ACC112 (cell line): Measurements from ENCODE around the gene ALOX5AP.

Source experiments
- H2AFZ ChIP-seq: fragments of 200-600 bp; sonication (generic); one replicate; pipeline ENCODE4 v1.6.0; 2017; ENCODE audit warnings: antibody characterized with exemption, low read length; ENCODE audit not compliant: unreplicated experiment
- H3K27ac ChIP-seq: fragments of 200-600 bp; sonication (generic); 2 replicates; pipeline ENCODE4 v1.5.1; 2014; ENCODE audit warnings: low read depth, mild to moderate bottlenecking, antibody characterized with exemption, low read length, moderate library complexity
- H3K27me3 ChIP-seq: fragments of 200-600 bp; sonication (generic); 2 replicates; pipeline ENCODE4 v1.6.1; 2014; ENCODE audit warnings: mild to moderate bottlenecking, antibody characterized with exemption, low read length, moderate library complexity, mixed read lengths; ENCODE audit not compliant: insufficient read depth
- H3K36me3 ChIP-seq: fragments of 200-600 bp; sonication (generic); 2 replicates; pipeline ENCODE4 v1.6.1; 2016; ENCODE audit warnings: mild to moderate bottlenecking, antibody characterized with exemption, low read length, moderate library complexity, mixed read lengths; ENCODE audit not compliant: insufficient read depth
- H3K4me1 ChIP-seq: fragments of 200-600 bp; sonication (generic); one replicate; pipeline ENCODE4 v1.6.1; 2016; ENCODE audit warnings: low read length, mixed read lengths; ENCODE audit not compliant: insufficient read depth, unreplicated experiment, control insufficient read depth
- H3K4me3 ChIP-seq: fragments of 200-600 bp; sonication (generic); 2 replicates; pipeline ENCODE4 v1.5.1; 2014; ENCODE audit warnings: mild to moderate bottlenecking, low read depth, low read length
- H3K79me2 ChIP-seq: fragments of 200-600 bp; sonication (generic); one replicate; pipeline ENCODE4 v1.6.0; 2016; ENCODE audit warnings: low read length; ENCODE audit not compliant: control insufficient read depth, unreplicated experiment, insufficient read depth

Gene ALOX5AP

GRCh38 chr13:30748717-30749116 is 13.4 kb downstream of the ALOX5AP start:
- no peaks in the 10 kb centered on the region for H3K27me3 ChIP-seq
- H3K36me3 ChIP-seq = no peaks in the 10 kb centered on the region
- no peak overlapping the region for H3K27ac ChIP-seq
- no peak overlapping the region for H3K4me3 ChIP-seq
- no peaks in the 10 kb centered on the region for H3K79me2 ChIP-seq
- no peak overlapping the region for H2AFZ ChIP-seq
- H3K4me1 ChIP-seq = peaks cover 22% of the 10 kb centered on the region

- H3K27ac ChIP-seq = no peak overlapping the region
- peaks cover 9% of the 10 kb centered on the region for H3K4me1 ChIP-seq
- no peaks in the 10 kb centered on the region for H3K36me3 ChIP-seq
- H3K79me2 ChIP-seq = no peaks in the 10 kb centered on the region
- H3K27me3 ChIP-seq = no peaks in the 10 kb centered on the region
- H3K4me3 ChIP-seq = no peak overlapping the region
- no peak overlapping the region for H2AFZ ChIP-seq
Measured at GRCh38 chr13:30750036-30750435, 14.7 kb downstream of the ALOX5AP start.

GRCh38 chr13:30751183-30751933 is 16.0 kb downstream of the ALOX5AP start:
- H3K79me2 ChIP-seq = no peaks in the 10 kb centered on the region
- no peak overlapping the region for H2AFZ ChIP-seq
- peaks cover 9% of the 10 kb centered on the region for H3K4me1 ChIP-seq
- no peak overlapping the region for H3K4me3 ChIP-seq
- no peaks in the 10 kb centered on the region for H3K36me3 ChIP-seq
- H3K27me3 ChIP-seq = no peaks in the 10 kb centered on the region
- no peak overlapping the region for H3K27ac ChIP-seq

GRCh38 chr13:30752201-30752797 is 17.0 kb downstream of the ALOX5AP start:
- H3K36me3 ChIP-seq = no peaks in the 10 kb centered on the region

GRCh38 chr13:30753030-30753616 is 17.8 kb downstream of the ALOX5AP start:
- Histone ChIP-seq H3K4me1 (peaks cover 9% of the 10 kb centered on the region), H3K27ac (no peak overlapping the region), H3K4me3 (no peak overlapping the region), H3K36me3 (no peaks in the 10 kb centered on the region), H3K79me2 (no peaks in the 10 kb centered on the region), H3K27me3 (no peaks in the 10 kb centered on the region), H2AFZ (no peak overlapping the region)

More at GRCh38 chr13:30752201-30752797, 17.0 kb downstream of the ALOX5AP start:
- no peak overlapping the region for H3K27ac ChIP-seq
- H3K4me3 ChIP-seq = no peak overlapping the region
- H3K4me1 ChIP-seq = peaks cover 9% of the 10 kb centered on the region
- H3K79me2 ChIP-seq = no peaks in the 10 kb centered on the region
- H3K27me3 ChIP-seq = no peaks in the 10 kb centered on the region
- H2AFZ ChIP-seq = no peak overlapping the region

GRCh38 chr13:30755678-30756077 is 20.3 kb downstream of the ALOX5AP start:
- Histone ChIP-seq H3K4me1 (peaks cover 9% of the 10 kb centered on the region), H3K36me3 (no peaks in the 10 kb centered on the region), H2AFZ (no peak overlapping the region), H3K27me3 (no peaks in the 10 kb centered on the region), H3K4me3 (no peak overlapping the region), H3K79me2 (no peaks in the 10 kb centered on the region), H3K27ac (no peak overlapping the region)

- Histone ChIP-seq H3K79me2 (no peaks in the 10 kb centered on the region), H3K4me1 (peaks cover 5% of the 10 kb centered on the region), H3K4me3 (no peak overlapping the region), H2AFZ (no peak overlapping the region), H3K27ac (no peak overlapping the region), H3K27me3 (no peaks in the 10 kb centered on the region), H3K36me3 (no peaks in the 10 kb centered on the region)
Measured at GRCh38 chr13:30757026-30757742, 21.8 kb downstream of the ALOX5AP start.

GRCh38 chr13:30759748-30760147 is 24.4 kb downstream of the ALOX5AP start:
- no peaks in the 10 kb centered on the region for H3K4me1 ChIP-seq
- H3K27me3 ChIP-seq = no peaks in the 10 kb centered on the region
- no peaks in the 10 kb centered on the region for H3K36me3 ChIP-seq
- H3K79me2 ChIP-seq = no peaks in the 10 kb centered on the region
- no peak overlapping the region for H3K27ac ChIP-seq
- no peak overlapping the region for H2AFZ ChIP-seq
- H3K4me3 ChIP-seq = no peak overlapping the region

- Histone ChIP-seq H2AFZ (no peak overlapping the region), H3K4me3 (no peak overlapping the region), H3K4me1 (peaks cover 4% of the 10 kb centered on the region), H3K79me2 (no peaks in the 10 kb centered on the region), H3K36me3 (no peaks in the 10 kb centered on the region), H3K27me3 (no peaks in the 10 kb centered on the region), H3K27ac (no peak overlapping the region)
Measured at GRCh38 chr13:30762643-30763042, 27.3 kb downstream of the ALOX5AP start.

- H3K27me3 ChIP-seq = no peaks in the 10 kb centered on the region
Measured at GRCh38 chr13:30763786-30764413, 28.6 kb downstream of the ALOX5AP start.

More at GRCh38 chr13:30763786-30764413, 28.6 kb downstream of the ALOX5AP start:
- no peaks in the 10 kb centered on the region for H3K36me3 ChIP-seq
- H3K4me1 ChIP-seq = peaks cover 4% of the 10 kb centered on the region
- no peak overlapping the region for H2AFZ ChIP-seq
- H3K27ac ChIP-seq = no peak overlapping the region
- H3K4me3 ChIP-seq = no peak overlapping the region
- H3K79me2 ChIP-seq = no peaks in the 10 kb centered on the region
